ENCODE measurements around the gene METTL4. TPM values are rescaled to one million over a fixed set of nuclear protein-coding genes. Genes with fewer than 3 reads are reported as not detected.
"Not testable (repeated sequence)": the region's sequence is repeated elsewhere in the genome, so short reads cannot be mapped to it uniquely, and the experiment has no call there.

Gene METTL4
- total RNA-seq, 1 experiment from 2014 or later, result 20.3 TPM

- H3K4me1 Mint-ChIP-seq (ENCODE audit: low read depth, unreplicated experiment), result no peaks in the 10 kb centered on the region
- H3K4me3 Mint-ChIP-seq (ENCODE audit: low read depth, unreplicated experiment), result no peak overlapping the region
- CTCF ChIA-PET, result no interaction called here
- no TSS peak for BruUV-seq (replicated peaks)
- DNase-seq, result no peak
- TF ChIP-seq CTCF (IDR thresholded peaks at IDR 0.05; ENCODE audit: unreplicated experiment), result no peak
- H3K9me3 Mint-ChIP-seq (ENCODE audit: low read depth, unreplicated experiment), result no peaks in the 10 kb centered on the region
- H3K27ac Mint-ChIP-seq (ENCODE audit: unreplicated experiment), result no peak overlapping the region
- H3K27me3 Mint-ChIP-seq (ENCODE audit: unreplicated experiment), result no peaks in the 10 kb centered on the region
- no peaks in the 10 kb centered on the region for H3K36me3 Mint-ChIP-seq (ENCODE audit: insufficient read depth, unreplicated experiment)
- intact Hi-C loops (cut with micrococcal nuclease; ENCODE audit: unreplicated experiment), result loop anchor here (5.0 to 10.0 kb wide), 3 partner anchors 240 to 1683 kb away; no protein-coding TSS in a partner anchor
Observed at GRCh38 chr18:2545155-2545554, 26.1 kb downstream of the METTL4 start.

DNA sequence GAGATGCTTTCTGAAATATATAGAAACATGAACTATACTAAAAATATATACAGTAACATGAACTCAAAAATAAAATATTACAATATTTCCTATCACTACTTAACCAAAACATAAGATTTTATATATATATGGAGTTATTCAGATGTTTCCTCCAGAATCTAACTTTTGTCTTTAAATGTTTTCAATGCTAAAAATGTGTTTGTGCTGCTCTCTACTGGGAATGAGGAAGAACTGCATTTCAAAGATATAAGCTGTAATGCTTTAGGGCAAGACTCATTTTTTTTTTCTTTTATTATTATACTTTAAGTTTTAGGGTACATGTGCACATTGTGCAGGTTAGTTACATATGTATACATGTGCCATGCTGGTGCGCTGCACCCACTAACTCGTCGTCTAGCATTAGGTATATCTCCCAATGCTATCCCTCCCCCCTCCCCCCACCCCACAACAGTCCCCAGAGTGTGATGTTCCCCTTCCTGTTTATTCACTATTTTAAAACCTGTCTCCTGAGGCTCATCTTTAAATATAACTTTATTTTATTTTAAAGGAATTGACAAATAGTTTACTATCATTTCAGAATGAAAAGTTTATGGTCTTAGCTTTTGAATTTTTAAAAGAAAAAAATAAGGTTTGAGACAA lies 29.3 kb downstream of the METTL4 start:
- not testable (repeated sequence) for H3K4me1 Mint-ChIP-seq (ENCODE audit: low read depth, unreplicated experiment); H3K9me3 Mint-ChIP-seq (ENCODE audit: low read depth, unreplicated experiment); H3K36me3 Mint-ChIP-seq (ENCODE audit: insufficient read depth, unreplicated experiment); H3K4me3 Mint-ChIP-seq (ENCODE audit: low read depth, unreplicated experiment); H3K27me3 Mint-ChIP-seq (ENCODE audit: unreplicated experiment); BruUV-seq (replicated peaks); H3K27ac Mint-ChIP-seq (ENCODE audit: unreplicated experiment); DNase-seq
- peak; percentile 70 for TF ChIP-seq CTCF (IDR thresholded peaks at IDR 0.05; ENCODE audit: unreplicated experiment)
- CTCF ChIA-PET, result interaction anchor here (0.9 to 1.4 kb wide), 2 partner anchors 280 to 437 kb away, joined by 4 to 9 read pairs; no protein-coding TSS in a partner anchor
- intact Hi-C loops (cut with micrococcal nuclease; ENCODE audit: unreplicated experiment), result loop anchor here (1.0 to 10.0 kb wide), 4 partner anchors 205 to 437 kb away; no protein-coding TSS in a partner anchor

DNA sequence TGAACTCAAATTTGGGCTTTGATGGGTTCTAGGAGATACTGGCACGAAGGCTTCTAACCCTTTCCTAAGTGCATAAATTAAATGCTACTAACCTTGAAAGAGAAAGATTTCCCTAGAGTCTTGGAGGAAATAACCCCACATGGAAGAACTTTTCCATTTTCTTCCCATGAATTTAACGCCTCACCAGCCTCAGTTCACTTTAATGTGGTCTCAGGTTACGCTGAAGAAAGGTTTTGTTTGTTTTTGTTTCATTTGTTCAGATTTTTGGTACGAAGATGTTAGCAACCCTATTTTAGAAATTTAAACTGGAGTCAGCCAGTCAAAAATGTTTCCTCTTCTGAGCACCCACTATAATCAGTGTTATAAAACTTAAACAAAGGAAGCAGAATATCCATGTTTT lies 30.7 kb downstream of the METTL4 start:
- CTCF ChIA-PET, result no interaction called here
- no peak for DNase-seq
- TF ChIP-seq CTCF (IDR thresholded peaks at IDR 0.05; ENCODE audit: unreplicated experiment), result no peak
- no peak overlapping the region for H3K27ac Mint-ChIP-seq (ENCODE audit: unreplicated experiment)
- no peaks in the 10 kb centered on the region for H3K9me3 Mint-ChIP-seq (ENCODE audit: low read depth, unreplicated experiment)
- H3K4me1 Mint-ChIP-seq (ENCODE audit: low read depth, unreplicated experiment), result no peaks in the 10 kb centered on the region
- no peaks in the 10 kb centered on the region for H3K36me3 Mint-ChIP-seq (ENCODE audit: insufficient read depth, unreplicated experiment)
- intact Hi-C loops (cut with micrococcal nuclease; ENCODE audit: unreplicated experiment), result loop anchor here (5.0 to 10.0 kb wide), 2 partner anchors 236 to 318 kb away; no protein-coding TSS in a partner anchor
- BruUV-seq (replicated peaks), result no TSS peak
- H3K4me3 Mint-ChIP-seq (ENCODE audit: low read depth, unreplicated experiment), result no peak overlapping the region
- no peaks in the 10 kb centered on the region for H3K27me3 Mint-ChIP-seq (ENCODE audit: unreplicated experiment)

DNA sequence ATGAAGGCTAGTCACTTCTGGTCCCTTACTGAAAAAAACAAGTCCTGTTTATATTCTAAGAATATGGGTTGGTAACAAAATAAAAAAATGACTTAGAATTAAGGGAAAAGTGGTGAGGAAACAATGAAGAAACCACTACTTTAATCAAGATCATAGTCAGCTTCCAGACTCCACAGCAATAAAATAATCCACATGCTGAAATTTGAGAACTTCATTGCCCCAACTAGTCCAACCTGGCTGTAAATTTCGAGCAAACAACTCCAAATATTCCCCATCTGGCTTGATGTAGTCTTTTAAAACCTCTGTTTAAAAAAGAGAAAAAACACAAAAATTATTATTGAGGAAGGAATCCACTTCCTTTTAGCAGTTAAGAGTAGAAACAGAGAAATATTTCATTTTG lies 32.5 kb downstream of the METTL4 start:
- no peak for DNase-seq
- Mint-ChIP-seq H3K4me3 (ENCODE audit: low read depth, unreplicated experiment) (no peak overlapping the region), H3K27ac (ENCODE audit: unreplicated experiment) (no peak overlapping the region), H3K27me3 (ENCODE audit: unreplicated experiment) (no peaks in the 10 kb centered on the region), H3K36me3 (ENCODE audit: insufficient read depth, unreplicated experiment) (no peaks in the 10 kb centered on the region), H3K9me3 (ENCODE audit: low read depth, unreplicated experiment) (no peaks in the 10 kb centered on the region), H3K4me1 (ENCODE audit: low read depth, unreplicated experiment) (no peaks in the 10 kb centered on the region)
- intact Hi-C loops (cut with micrococcal nuclease; ENCODE audit: unreplicated experiment), result no loop called here
- no peak for TF ChIP-seq CTCF (IDR thresholded peaks at IDR 0.05; ENCODE audit: unreplicated experiment)
- no TSS peak for BruUV-seq (replicated peaks)
- CTCF ChIA-PET, result no interaction called here
